GM12878 (cell line): ENCODE data around the gene FAM89A. TPM values are rescaled to one million over a fixed set of nuclear protein-coding genes. Genes with fewer than 3 reads are reported as not detected.
A peak's percentile ranks its signal among the peaks of the same experiment; 100 is the strongest.

Source experiments
- CBFB ChIP-seq: IDR thresholded peaks from 2 replicates; pipeline ENCODE4 v1.6.1; 2016; ENCODE audit warnings: antibody characterized with exemption, low read depth
- CREB1 ChIP-seq: IDR thresholded peaks from 2 replicates; pipeline ENCODE4 v1.6.1; 2012; ENCODE audit warnings: low read depth, mild to moderate bottlenecking, inconsistent platforms
- CREM ChIP-seq: IDR thresholded peaks from 2 replicates; pipeline ENCODE4 v1.6.1; 2014; ENCODE audit warnings: antibody characterized with exemption, low read depth
- EGR1 ChIP-seq, 2 experiments: IDR thresholded peaks; 1 replicate in 1 of 2; 2 replicates in 1 of 2; pipeline ENCODE4 v1.6.1; 2011 to 2012; ENCODE audit warnings: low read depth in 2 of 2, low read length in 2 of 2, borderline replicate concordance in 1 of 2, mild to moderate bottlenecking in 1 of 2, moderate library complexity in 1 of 2
- HDGF ChIP-seq: fragments of 450-650 bp; IDR thresholded peaks from 2 replicates; pipeline ENCODE4 v1.6.1; 2016; ENCODE audit warnings: antibody characterized with exemption
- SIX5 ChIP-seq: IDR thresholded peaks from 2 replicates; pipeline ENCODE4 v1.6.1; 2011; ENCODE audit warnings: mild to moderate bottlenecking, low read depth, low read length, moderate library complexity; ENCODE audit not compliant: severe bottlenecking
- SPI1 ChIP-seq: IDR thresholded peaks from 2 replicates; pipeline ENCODE4 v1.6.1; 2011; ENCODE audit warnings: low read depth, mild to moderate bottlenecking, low read length, moderate library complexity, borderline replicate concordance; ENCODE audit not compliant: insufficient read depth
- SRF ChIP-seq, 2 experiments: IDR thresholded peaks; 2 replicates each; pipeline ENCODE4 v1.6.1; 2011; ENCODE audit warnings: low read depth in 2 of 2, low read length in 2 of 2, mild to moderate bottlenecking in 1 of 2, moderate library complexity in 1 of 2
- SUPT20H ChIP-seq: IDR thresholded peaks from 2 replicates; pipeline ENCODE4 v1.6.1; 2011; ENCODE audit warnings: low read depth, mild to moderate bottlenecking, low read length, moderate library complexity, borderline replicate concordance; ENCODE audit not compliant: control insufficient read depth
- polyA plus RNA-seq, 11 experiments: library from polyadenylated mRNA; depleted of rRNA in 4 of 11; unstranded in 6 of 11; stranded (reverse) in 5 of 11; fragments of >200 nt; fragmentation: Nextera tagmentation in 4 of 11; fragmentation: Illumina TruSeq in 1 of 11; extraction: Ambion mirVana in 4 of 11; extraction: Trizol in 1 of 11; gene quantifications; 1 replicate in 1 of 11; 2 replicates in 10 of 11; pipeline versions ENCODE4 v1.2.1 to v1.2.3, GENCODE V29; 2011 to 2016; ENCODE audit warnings: inconsistent platforms in 2 of 11, missing spikeins in 2 of 11, low read depth in 1 of 11
- total RNA-seq, 4 experiments: library from RNA; depleted of rRNA in 3 of 4; stranded (reverse); fragments of >200 nt in 3 of 4; fragmentation: Illumina TruSeq in 1 of 4; extraction: Trizol in 1 of 4; gene quantifications; 2 replicates each; pipeline versions ENCODE4 v1.2.1 to v1.2.3, GENCODE V29; 2013 to 2021
- TF ChIP-seq, protein P1 (sequence below): IDR thresholded peaks from 2 replicates; pipeline ENCODE4 v1.6.1; 2012; ENCODE audit warnings: improper control_type of control experiment, low read depth, low read length; ENCODE audit not compliant: insufficient replicate concordance
- TF ChIP-seq, protein P2 (sequence below): IDR thresholded peaks from 2 replicates; pipeline ENCODE4 v1.6.1; 2012; ENCODE audit warnings: mild to moderate bottlenecking, low read depth, low read length
- TF ChIP-seq, protein P3 (sequence below): IDR thresholded peaks from 2 replicates; pipeline ENCODE4 v1.6.1; 2012; ENCODE audit warnings: low read length, inconsistent platforms
- TF ChIP-seq, protein P4 (sequence below): fragments of 150-350 bp; IDR thresholded peaks from 2 replicates; pipeline ENCODE4 v1.6.1; 2014; ENCODE audit warnings: mild to moderate bottlenecking, low read depth, low read length
- TF ChIP-seq, protein P5 (sequence below): IDR thresholded peaks from 2 replicates; pipeline ENCODE4 v1.6.1; 2011; ENCODE audit warnings: mild to moderate bottlenecking, low read depth, low read length, moderate library complexity; ENCODE audit not compliant: insufficient replicate concordance

Gene FAM89A
- total and polyA plus RNA-seq, 10 of the 15 experiments (the other 5 are each of a cell fraction or from before 2014, with no cell fraction given): 0.06 to 0.72 (median 0.14) TPM; not detected in 4

DNA sequence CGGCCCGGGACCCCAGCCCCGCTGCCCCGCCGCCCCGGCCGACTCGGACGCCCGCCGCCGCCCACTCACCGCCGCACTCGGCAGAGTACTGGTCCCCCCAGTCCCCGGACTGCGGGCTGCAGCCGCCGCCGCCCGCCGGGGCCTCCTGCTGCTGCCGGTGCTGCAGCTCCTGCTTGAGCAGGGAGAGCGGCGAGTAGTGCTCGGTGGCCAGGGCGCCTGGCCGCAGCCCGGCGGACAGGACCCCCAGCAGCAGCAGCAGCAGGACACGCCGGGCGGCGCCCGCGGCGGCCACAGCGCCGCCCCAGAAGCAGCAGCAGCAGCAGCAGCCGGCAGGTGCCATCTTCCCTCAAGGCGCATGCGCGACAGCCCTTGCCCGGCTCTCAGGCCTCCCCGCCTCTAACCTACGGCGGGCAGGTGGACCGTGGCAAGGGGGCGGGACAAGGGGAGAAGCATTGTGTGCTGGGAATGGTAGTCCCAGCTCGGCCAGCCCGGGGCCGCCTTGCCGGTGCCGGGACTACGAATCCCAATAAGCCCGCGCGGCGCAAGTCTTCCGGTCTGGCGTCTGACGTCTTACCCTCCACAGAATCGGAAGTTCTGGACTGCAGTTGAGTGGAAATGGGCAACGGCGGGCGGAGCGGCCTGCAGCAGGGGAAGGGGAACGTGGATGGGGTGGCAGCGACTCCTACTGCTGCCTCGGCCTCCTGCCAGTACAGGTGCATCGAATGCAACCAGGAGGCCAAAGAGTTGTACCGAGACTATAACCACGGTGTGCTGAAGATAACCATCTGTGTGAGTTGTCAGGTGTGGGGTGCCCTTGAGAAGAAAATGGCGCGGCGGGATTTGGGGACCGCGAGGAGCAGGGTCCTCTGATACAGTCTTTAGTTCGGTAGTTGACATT lies 61.3 kb downstream of the FAM89A start, which contains the start of the genes ARV1 and TTC13 (continued):
- TF ChIP-seq, protein P1, sequence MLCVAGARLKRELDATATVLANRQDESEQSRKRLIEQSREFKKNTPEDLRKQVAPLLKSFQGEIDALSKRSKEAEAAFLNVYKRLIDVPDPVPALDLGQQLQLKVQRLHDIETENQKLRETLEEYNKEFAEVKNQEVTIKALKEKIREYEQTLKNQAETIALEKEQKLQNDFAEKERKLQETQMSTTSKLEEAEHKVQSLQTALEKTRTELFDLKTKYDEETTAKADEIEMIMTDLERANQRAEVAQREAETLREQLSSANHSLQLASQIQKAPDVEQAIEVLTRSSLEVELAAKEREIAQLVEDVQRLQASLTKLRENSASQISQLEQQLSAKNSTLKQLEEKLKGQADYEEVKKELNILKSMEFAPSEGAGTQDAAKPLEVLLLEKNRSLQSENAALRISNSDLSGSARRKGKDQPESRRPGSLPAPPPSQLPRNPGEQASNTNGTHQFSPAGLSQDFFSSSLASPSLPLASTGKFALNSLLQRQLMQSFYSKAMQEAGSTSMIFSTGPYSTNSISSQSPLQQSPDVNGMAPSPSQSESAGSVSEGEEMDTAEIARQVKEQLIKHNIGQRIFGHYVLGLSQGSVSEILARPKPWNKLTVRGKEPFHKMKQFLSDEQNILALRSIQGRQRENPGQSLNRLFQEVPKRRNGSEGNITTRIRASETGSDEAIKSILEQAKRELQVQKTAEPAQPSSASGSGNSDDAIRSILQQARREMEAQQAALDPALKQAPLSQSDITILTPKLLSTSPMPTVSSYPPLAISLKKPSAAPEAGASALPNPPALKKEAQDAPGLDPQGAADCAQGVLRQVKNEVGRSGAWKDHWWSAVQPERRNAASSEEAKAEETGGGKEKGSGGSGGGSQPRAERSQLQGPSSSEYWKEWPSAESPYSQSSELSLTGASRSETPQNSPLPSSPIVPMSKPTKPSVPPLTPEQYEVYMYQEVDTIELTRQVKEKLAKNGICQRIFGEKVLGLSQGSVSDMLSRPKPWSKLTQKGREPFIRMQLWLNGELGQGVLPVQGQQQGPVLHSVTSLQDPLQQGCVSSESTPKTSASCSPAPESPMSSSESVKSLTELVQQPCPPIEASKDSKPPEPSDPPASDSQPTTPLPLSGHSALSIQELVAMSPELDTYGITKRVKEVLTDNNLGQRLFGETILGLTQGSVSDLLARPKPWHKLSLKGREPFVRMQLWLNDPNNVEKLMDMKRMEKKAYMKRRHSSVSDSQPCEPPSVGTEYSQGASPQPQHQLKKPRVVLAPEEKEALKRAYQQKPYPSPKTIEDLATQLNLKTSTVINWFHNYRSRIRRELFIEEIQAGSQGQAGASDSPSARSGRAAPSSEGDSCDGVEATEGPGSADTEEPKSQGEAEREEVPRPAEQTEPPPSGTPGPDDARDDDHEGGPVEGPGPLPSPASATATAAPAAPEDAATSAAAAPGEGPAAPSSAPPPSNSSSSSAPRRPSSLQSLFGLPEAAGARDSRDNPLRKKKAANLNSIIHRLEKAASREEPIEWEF: no peak
- TF ChIP-seq, protein P2, sequence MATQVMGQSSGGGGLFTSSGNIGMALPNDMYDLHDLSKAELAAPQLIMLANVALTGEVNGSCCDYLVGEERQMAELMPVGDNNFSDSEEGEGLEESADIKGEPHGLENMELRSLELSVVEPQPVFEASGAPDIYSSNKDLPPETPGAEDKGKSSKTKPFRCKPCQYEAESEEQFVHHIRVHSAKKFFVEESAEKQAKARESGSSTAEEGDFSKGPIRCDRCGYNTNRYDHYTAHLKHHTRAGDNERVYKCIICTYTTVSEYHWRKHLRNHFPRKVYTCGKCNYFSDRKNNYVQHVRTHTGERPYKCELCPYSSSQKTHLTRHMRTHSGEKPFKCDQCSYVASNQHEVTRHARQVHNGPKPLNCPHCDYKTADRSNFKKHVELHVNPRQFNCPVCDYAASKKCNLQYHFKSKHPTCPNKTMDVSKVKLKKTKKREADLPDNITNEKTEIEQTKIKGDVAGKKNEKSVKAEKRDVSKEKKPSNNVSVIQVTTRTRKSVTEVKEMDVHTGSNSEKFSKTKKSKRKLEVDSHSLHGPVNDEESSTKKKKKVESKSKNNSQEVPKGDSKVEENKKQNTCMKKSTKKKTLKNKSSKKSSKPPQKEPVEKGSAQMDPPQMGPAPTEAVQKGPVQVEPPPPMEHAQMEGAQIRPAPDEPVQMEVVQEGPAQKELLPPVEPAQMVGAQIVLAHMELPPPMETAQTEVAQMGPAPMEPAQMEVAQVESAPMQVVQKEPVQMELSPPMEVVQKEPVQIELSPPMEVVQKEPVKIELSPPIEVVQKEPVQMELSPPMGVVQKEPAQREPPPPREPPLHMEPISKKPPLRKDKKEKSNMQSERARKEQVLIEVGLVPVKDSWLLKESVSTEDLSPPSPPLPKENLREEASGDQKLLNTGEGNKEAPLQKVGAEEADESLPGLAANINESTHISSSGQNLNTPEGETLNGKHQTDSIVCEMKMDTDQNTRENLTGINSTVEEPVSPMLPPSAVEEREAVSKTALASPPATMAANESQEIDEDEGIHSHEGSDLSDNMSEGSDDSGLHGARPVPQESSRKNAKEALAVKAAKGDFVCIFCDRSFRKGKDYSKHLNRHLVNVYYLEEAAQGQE: no peak
- TF ChIP-seq SPI1 (no peak; the same call in 1 of the 2 replicates), CREB1 (peak; percentile 96), SUPT20H (no peak), SIX5 (peak; percentile 97), CBFB (peak; percentile 79), EGR1 (IDR thresholded peaks at IDR 0.05; ENCODE audit: borderline replicate concordance in 1 of 2, low read depth in 2 of 2, low read length in 2 of 2) (0 out of 3 replicates have a peak, but pooled peaks of 1 of the 2 experiments have one; percentile 45), SRF (IDR thresholded peaks at IDR 0.05; ENCODE audit: low read depth in 2 of 2, low read length in 2 of 2) (0 out of 4 replicates have a peak, but pooled peaks of 1 of the 2 experiments have one; percentile 28), CREM (peak; percentile 97), HDGF (peak; percentile 84)
- TF ChIP-seq, protein P3, sequence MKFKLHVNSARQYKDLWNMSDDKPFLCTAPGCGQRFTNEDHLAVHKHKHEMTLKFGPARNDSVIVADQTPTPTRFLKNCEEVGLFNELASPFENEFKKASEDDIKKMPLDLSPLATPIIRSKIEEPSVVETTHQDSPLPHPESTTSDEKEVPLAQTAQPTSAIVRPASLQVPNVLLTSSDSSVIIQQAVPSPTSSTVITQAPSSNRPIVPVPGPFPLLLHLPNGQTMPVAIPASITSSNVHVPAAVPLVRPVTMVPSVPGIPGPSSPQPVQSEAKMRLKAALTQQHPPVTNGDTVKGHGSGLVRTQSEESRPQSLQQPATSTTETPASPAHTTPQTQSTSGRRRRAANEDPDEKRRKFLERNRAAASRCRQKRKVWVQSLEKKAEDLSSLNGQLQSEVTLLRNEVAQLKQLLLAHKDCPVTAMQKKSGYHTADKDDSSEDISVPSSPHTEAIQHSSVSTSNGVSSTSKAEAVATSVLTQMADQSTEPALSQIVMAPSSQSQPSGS: no peak
- TF ChIP-seq, protein P4, sequence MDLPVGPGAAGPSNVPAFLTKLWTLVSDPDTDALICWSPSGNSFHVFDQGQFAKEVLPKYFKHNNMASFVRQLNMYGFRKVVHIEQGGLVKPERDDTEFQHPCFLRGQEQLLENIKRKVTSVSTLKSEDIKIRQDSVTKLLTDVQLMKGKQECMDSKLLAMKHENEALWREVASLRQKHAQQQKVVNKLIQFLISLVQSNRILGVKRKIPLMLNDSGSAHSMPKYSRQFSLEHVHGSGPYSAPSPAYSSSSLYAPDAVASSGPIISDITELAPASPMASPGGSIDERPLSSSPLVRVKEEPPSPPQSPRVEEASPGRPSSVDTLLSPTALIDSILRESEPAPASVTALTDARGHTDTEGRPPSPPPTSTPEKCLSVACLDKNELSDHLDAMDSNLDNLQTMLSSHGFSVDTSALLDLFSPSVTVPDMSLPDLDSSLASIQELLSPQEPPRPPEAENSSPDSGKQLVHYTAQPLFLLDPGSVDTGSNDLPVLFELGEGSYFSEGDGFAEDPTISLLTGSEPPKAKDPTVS: no peak
- TF ChIP-seq, protein P5, sequence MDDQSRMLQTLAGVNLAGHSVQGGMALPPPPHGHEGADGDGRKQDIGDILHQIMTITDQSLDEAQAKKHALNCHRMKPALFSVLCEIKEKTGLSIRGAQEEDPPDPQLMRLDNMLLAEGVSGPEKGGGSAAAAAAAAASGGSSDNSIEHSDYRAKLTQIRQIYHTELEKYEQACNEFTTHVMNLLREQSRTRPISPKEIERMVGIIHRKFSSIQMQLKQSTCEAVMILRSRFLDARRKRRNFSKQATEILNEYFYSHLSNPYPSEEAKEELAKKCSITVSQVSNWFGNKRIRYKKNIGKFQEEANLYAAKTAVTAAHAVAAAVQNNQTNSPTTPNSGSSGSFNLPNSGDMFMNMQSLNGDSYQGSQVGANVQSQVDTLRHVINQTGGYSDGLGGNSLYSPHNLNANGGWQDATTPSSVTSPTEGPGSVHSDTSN: no peak
